Neural progenitor cell (in vitro differentiated cells): ENCODE measurements around the gene SMPD2. TPM values are rescaled to one million over a fixed set of nuclear protein-coding genes. Genes with fewer than 3 reads are reported as not detected.

Source experiments
- DNase-seq: peaks from one replicate; pipeline ENCODE4 v3.0.0-alpha.2; 2016; ENCODE audit warnings: low spot score
- H2AFZ ChIP-seq: fragments of 200-600 bp; sonication (generic); replicated peaks from 2 replicates; pipeline ENCODE4 v1.6.1; 2016; ENCODE audit warnings: antibody characterized with exemption
- H3F3A ChIP-seq: fragments of 200-600 bp; sonication (generic); 2 replicates; pipeline ENCODE4 v1.6.1; 2016; ENCODE audit warnings: antibody characterized with exemption, low read depth
- H3K27ac ChIP-seq: fragments of 200-600 bp; sonication (generic); 2 replicates; pipeline ENCODE4 v1.5.1; 2016; ENCODE audit warnings: mild to moderate bottlenecking
- H3K27me3 ChIP-seq: fragments of 200-600 bp; sonication (generic); 2 replicates; pipeline ENCODE4 v1.6.1; 2016; ENCODE audit warnings: mild to moderate bottlenecking, moderate library complexity
- H3K36me3 ChIP-seq: fragments of 200-600 bp; sonication (generic); 2 replicates; pipeline ENCODE4 v1.5.1; 2016
- H3K4me1 ChIP-seq: fragments of 200-600 bp; sonication (generic); 2 replicates; pipeline ENCODE4 v1.6.1; 2016; ENCODE audit warnings: mixed run types
- H3K4me2 ChIP-seq: fragments of 200-600 bp; sonication (generic); 2 replicates; pipeline ENCODE4 v1.6.1; 2016
- H3K4me3 ChIP-seq: fragments of 200-600 bp; sonication (generic); 2 replicates; pipeline ENCODE4 v1.5.1; 2016
- H3K79me2 ChIP-seq: fragments of 200-600 bp; sonication (generic); 2 replicates; pipeline ENCODE4 v1.6.1; 2016; ENCODE audit warnings: low read depth
- H3K9ac ChIP-seq: fragments of 200-600 bp; sonication (generic); 2 replicates; pipeline ENCODE4 v1.6.1; 2016
- H3K9me3 ChIP-seq: fragments of 200-600 bp; sonication (generic); 2 replicates; pipeline ENCODE4 v1.5.1; 2016; ENCODE audit warnings: low read depth
- H4K20me1 ChIP-seq: fragments of 200-600 bp; sonication (generic); 2 replicates; pipeline ENCODE4 v1.6.1; 2016; ENCODE audit warnings: low read depth
- H3K27ac Mint-ChIP-seq: 3 replicates; pipeline ENCODE4 v1.8.0; 2021; ENCODE audit warnings: mixed read lengths
- H3K27me3 Mint-ChIP-seq: 2 replicates; pipeline ENCODE4 v1.8.0; 2022; ENCODE audit warnings: low read depth, mild to moderate bottlenecking, inconsistent platforms, moderate library complexity, mixed read lengths; ENCODE audit not compliant: insufficient read depth
- H3K36me3 Mint-ChIP-seq: 3 replicates; pipeline ENCODE4 v1.8.0; 2021; ENCODE audit warnings: mixed read lengths
- H3K4me1 Mint-ChIP-seq: 3 replicates; pipeline ENCODE4 v1.8.0; 2021; ENCODE audit warnings: mixed read lengths
- H3K4me3 Mint-ChIP-seq: 3 replicates; pipeline ENCODE4 v1.8.0; 2021; ENCODE audit warnings: mild to moderate bottlenecking, moderate library complexity, mixed read lengths
- H3K9me3 Mint-ChIP-seq: 3 replicates; pipeline ENCODE4 v1.8.0; 2020; ENCODE audit warnings: mixed read lengths
- CTCF ChIP-seq: fragments of 200-600 bp; sonication (generic); IDR thresholded peaks from 2 replicates; pipeline ENCODE4 v1.5.1; 2017; ENCODE audit warnings: antibody characterized with exemption, mild to moderate bottlenecking
- EZH2 ChIP-seq: fragments of 200-600 bp; sonication (generic); IDR thresholded peaks from 2 replicates; pipeline ENCODE4 v1.6.1; 2017; ENCODE audit warnings: antibody characterized with exemption, mild to moderate bottlenecking, moderate library complexity
- EZH2phosphoT487 ChIP-seq: fragments of 200-600 bp; sonication (generic); IDR thresholded peaks from 2 replicates; pipeline ENCODE4 v1.6.1; 2017; ENCODE audit warnings: antibody characterized with exemption
- total RNA-seq: library from RNA; depleted of rRNA; stranded (reverse); fragments of >200 nt; gene quantifications from 2 replicates; pipeline ENCODE4 v1.2.3, GENCODE V29; 2015; ENCODE audit warnings: low replicate concordance

Gene SMPD2
- total RNA-seq, 1 donor from 2014 or later, result 10.3 TPM

GRCh38 chr6:109429496-109429895 is 11.0 kb upstream of the SMPD2 start:
- Histone ChIP-seq H3K4me2 (no peak overlapping the region), H3K9me3 (no peaks in the 10 kb centered on the region), H3F3A (no peaks in the 10 kb centered on the region), H3K27me3 (no peaks in the 10 kb centered on the region), H4K20me1 (no peaks in the 10 kb centered on the region), H3K36me3 (no peaks in the 10 kb centered on the region), H3K27ac (no peak overlapping the region), H2AFZ (no peak overlapping the region), H3K9ac (no peak overlapping the region), H3K4me3 (no peak overlapping the region), H3K79me2 (no peaks in the 10 kb centered on the region), H3K4me1 (no peaks in the 10 kb centered on the region)
- Mint-ChIP-seq H3K9me3 (no peaks in the 10 kb centered on the region), H3K36me3 (peaks cover 2% of the 10 kb centered on the region), H3K27ac (no peak overlapping the region), H3K4me3 (no peak overlapping the region), H3K4me1 (no peaks in the 10 kb centered on the region), H3K27me3 (peaks cover 4% of the 10 kb centered on the region)
- no peak for DNase-seq
- TF ChIP-seq EZH2phosphoT487 (no peak), CTCF (no peak), EZH2 (no peak)

GRCh38 chr6:109434456-109434855 is 6.1 kb upstream of the SMPD2 start:
- Histone ChIP-seq H3K4me1 (no peaks in the 10 kb centered on the region), H3K9me3 (no peaks in the 10 kb centered on the region), H3F3A (peaks cover 2% of the 10 kb centered on the region), H3K9ac (no peak overlapping the region), H4K20me1 (no peaks in the 10 kb centered on the region), H2AFZ (no peak overlapping the region), H3K4me2 (no peak overlapping the region), H3K4me3 (no peak overlapping the region), H3K36me3 (no peaks in the 10 kb centered on the region), H3K27ac (no peak overlapping the region), H3K79me2 (no peaks in the 10 kb centered on the region), H3K27me3 (peaks cover 6% of the 10 kb centered on the region)
- Mint-ChIP-seq H3K9me3 (no peaks in the 10 kb centered on the region), H3K36me3 (peaks cover 11% of the 10 kb centered on the region), H3K4me3 (no peak overlapping the region), H3K27ac (no peak overlapping the region), H3K4me1 (peaks cover under 1% of the 10 kb centered on the region), H3K27me3 (peaks cover 2% of the 10 kb centered on the region)
- TF ChIP-seq EZH2 (no peak), EZH2phosphoT487 (no peak), CTCF (no peak)
- no peak for DNase-seq

GRCh38 chr6:109436041-109436440 is 4.5 kb upstream of the SMPD2 start:
- H3K4me3 Mint-ChIP-seq, result no peak overlapping the region
- no peaks in the 10 kb centered on the region for H4K20me1 ChIP-seq
- peaks cover 4% of the 10 kb centered on the region for H3K4me1 Mint-ChIP-seq
- no peaks in the 10 kb centered on the region for H3K79me2 ChIP-seq
- H3K9ac ChIP-seq, result no peak overlapping the region
- no peak overlapping the region for H3K4me2 ChIP-seq
- no peaks in the 10 kb centered on the region for H3K4me1 ChIP-seq
- no peak for DNase-seq
- H3K27ac ChIP-seq, result no peak overlapping the region
- no peak overlapping the region for H3K27ac Mint-ChIP-seq
- no peaks in the 10 kb centered on the region for H3K9me3 Mint-ChIP-seq
- peaks cover 11% of the 10 kb centered on the region for H3F3A ChIP-seq
- no peak overlapping the region for H3K4me3 ChIP-seq
- TF ChIP-seq CTCF, result no peak
- no peaks in the 10 kb centered on the region for H3K36me3 ChIP-seq
- H2AFZ ChIP-seq, result no peak overlapping the region
- peaks cover 14% of the 10 kb centered on the region for H3K36me3 Mint-ChIP-seq
- no peaks in the 10 kb centered on the region for H3K9me3 ChIP-seq
- peaks cover 11% of the 10 kb centered on the region for H3K27me3 ChIP-seq
- H3K27me3 Mint-ChIP-seq, result peaks cover under 1% of the 10 kb centered on the region
